GM19043 (cell line): ENCODE results near the gene MARF1.
A peak's percentile ranks its signal among the peaks of the same experiment; 100 is the strongest.
"Not testable (repeated sequence)": the region's sequence is repeated elsewhere in the genome, so short reads cannot be mapped to it uniquely, and the experiment has no call there.

Source experiments
- ATAC-seq: cut with Tn5 transposase; IDR thresholded peaks from one replicate; pipeline ENCODE4 v1.9.1; 2021; ENCODE audit warnings: low read depth; ENCODE audit not compliant: unreplicated experiment

MARF1 gene, protein sequence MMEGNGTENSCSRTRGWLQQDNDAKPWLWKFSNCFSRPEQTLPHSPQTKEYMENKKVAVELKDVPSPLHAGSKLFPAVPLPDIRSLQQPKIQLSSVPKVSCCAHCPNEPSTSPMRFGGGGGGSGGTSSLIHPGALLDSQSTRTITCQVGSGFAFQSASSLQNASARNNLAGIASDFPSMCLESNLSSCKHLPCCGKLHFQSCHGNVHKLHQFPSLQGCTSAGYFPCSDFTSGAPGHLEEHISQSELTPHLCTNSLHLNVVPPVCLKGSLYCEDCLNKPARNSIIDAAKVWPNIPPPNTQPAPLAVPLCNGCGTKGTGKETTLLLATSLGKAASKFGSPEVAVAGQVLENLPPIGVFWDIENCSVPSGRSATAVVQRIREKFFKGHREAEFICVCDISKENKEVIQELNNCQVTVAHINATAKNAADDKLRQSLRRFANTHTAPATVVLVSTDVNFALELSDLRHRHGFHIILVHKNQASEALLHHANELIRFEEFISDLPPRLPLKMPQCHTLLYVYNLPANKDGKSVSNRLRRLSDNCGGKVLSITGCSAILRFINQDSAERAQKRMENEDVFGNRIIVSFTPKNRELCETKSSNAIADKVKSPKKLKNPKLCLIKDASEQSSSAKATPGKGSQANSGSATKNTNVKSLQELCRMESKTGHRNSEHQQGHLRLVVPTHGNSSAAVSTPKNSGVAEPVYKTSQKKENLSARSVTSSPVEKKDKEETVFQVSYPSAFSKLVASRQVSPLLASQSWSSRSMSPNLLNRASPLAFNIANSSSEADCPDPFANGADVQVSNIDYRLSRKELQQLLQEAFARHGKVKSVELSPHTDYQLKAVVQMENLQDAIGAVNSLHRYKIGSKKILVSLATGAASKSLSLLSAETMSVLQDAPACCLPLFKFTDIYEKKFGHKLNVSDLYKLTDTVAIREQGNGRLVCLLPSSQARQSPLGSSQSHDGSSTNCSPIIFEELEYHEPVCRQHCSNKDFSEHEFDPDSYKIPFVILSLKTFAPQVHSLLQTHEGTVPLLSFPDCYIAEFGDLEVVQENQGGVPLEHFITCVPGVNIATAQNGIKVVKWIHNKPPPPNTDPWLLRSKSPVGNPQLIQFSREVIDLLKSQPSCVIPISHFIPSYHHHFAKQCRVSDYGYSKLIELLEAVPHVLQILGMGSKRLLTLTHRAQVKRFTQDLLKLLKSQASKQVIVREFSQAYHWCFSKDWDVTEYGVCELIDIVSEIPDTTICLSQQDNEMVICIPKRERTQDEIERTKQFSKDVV (N-terminal part only)

DNA sequence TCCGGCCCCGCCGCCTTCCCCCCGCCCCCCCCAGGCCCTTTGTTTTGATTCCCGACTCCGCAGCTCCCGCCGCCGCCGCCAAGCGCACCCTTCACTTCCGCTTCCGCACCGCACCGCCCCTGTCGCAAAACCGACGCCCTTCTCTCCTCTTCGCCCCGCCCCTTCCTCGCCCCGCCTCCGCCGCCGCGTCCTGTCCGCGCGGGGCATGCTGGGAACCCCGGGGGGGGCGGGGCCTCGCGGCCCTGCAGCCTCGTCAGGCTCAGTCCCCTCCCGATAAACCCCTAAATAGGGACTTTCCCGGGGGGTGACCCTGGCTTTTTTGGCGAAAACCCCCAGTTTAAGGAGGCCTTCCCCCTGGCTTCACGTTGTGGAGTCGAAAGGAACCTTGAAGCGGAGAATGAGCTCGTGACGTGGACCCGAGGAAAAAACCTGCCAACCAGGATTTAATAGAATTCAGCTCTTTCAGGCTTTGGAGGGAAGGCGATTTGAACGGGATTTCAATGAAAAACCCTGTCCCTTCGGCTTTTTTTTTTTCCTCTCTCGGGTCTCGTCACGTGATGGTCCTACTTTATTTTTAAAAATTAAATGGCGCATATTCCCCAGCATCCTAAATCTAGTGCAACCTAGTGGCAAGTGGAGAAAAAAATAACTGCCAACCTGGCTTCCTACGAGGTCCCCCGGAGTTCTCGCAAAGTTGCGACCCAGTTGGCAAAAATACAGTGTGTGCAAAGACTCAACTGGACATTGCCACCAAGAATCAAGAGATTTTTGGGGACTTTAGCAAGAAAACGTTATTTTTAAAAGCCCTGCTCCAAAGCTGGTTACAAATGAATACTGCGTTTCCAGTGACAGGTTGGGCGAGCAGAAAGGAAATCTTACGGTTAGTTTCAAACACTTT is at the start of gene MARF1:
TSS of gene MARF1 (minus strand) at position 107 of the 898 bp plus-strand sequence. CDS start 3,921 bp downstream, outside the sequence.
- ATAC-seq, result peak; percentile 20

DNA sequence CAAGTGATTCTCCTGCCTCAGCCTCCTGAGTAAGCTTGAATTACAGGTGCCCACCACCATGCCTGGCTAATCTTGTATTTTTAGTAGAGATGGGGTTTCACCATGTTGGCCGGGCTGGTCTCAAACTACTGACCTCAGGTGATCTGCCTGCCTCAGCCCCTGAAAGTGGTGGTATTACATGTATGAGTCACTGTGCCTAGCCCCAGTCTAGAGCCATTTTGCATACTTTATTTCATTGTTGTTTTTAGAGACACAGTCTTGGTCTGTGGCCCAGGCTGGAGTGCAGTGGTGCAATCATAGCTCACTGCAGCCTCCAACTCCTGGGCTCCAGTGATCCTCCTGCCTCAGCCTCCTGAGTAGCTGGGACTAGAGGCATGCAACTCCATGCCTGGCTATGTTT is 49.6 kb upstream of the MARF1 start:
- ATAC-seq, result not testable (repeated sequence)

DNA sequence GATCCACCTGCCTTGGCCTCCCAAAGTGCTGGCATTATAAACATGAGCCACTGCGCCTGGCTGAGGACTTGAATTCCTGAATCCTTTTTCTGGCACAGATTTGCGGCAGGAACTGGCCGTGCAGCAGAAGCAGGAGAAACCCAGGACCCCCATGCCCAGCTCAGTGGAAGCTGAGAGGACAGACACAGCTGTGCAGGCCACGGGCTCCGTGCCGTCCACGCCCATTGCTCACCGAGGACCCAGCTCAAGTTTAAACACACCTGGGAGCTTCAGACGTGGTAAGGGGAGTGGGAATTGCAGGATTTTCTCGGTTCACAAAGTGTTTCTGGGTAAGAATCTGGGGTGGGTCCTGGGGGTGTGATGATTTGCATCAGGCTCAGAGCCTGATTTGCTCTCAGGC is 48.1 kb upstream of the MARF1 start:
- no peak for ATAC-seq

DNA sequence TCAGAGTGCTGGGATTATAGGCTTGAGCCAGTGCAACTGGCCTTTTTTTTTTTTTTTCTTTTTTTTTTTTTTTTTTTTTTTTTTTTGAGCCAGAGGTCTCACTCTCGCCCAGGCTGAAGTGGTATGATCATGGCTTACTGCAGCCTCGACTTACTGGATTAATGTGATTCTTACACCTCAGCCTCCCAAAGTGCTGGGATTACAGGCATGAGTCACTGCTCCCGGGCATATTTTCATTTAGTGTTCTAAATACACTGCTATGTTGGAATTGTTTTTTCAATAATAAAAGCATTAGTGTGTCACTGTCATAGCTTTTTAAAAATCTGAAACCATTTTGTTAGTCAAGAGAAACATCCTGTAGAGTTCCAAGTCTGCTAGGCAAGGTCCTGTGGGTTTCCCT is 47.3 kb upstream of the MARF1 start:
- no peak for ATAC-seq

DNA sequence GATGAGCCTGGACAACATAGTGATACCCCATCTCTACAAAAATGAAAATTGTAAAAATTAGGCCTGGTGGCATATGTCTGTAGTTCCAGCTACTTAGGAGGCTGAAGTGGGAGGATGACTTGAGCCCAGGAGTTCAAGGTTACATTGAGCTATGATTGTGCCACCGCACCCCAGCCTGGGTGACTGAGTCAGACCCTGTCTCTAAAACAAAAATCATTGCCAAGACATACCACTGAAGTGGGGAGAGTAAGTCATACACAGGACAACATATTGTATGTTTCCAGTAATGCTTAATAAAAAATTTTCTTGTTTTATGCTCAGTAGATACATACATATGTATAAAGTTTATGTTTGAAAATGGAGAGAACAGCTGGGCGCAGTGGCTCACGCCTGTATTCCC is 46.3 kb upstream of the MARF1 start:
- ATAC-seq, result no peak

DNA sequence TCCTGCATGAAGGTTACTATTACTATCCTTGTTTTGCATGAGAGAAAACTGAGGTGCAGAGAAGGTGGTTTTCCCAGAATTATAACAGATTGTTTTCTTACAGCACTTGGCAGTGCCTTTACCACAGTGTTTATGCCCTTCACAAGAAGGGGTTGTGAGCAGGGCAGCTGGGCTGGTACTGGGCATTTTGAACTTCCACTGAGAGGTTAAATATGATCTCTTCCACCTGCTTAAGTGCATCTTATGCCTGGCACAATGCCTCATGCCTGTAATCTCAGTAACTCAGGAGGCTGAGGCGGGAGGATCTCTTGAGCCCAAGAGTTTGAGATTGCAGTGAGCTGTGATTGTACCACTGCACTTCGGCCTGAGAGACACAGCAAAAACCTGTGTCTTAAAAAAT is 43.3 kb upstream of the MARF1 start:
- ATAC-seq, result no peak

DNA sequence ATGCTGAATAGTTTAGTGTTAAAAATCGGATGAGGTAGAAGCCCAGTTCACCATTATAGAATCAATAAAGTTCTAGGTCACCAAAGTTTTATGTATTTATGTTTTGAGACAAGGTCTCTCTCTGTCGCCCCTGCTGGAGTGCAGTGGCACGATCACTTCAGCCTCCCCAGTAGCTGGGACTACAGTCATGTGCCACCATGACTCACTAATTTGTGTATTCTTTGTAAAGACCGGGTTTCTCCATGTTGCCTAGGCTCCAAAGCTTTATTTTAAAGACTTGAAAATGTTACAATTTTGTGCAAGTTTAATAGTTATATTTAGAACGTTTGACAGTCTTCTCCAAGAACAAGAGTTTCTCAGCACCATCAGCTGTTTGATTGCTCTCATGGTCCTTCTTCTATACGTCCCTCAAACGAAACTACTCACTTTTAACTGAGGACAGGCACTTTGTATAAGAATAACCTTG is 39.2 kb upstream of the MARF1 start:
- ATAC-seq, result no peak

DNA sequence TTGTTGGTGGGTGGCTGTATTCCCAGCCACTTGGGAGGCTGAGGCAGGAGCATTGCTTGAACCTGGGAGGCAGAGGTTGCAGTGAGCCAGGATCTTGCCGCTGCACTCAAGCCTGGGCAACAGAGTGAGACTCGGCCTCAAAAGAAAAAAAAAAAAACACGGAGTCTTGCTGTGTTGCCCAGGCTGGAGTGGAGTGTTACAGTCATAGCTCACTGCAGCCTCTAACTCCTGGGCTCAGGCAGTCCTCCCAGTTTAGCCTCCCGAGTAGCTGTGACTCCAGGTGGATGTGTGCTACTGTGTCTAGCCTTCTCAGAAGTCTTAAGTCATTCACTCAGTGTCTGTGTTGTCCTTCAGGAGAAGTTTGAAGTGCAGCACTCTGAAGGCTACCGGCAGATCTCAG is 34.5 kb upstream of the MARF1 start:
- no peak for ATAC-seq

DNA sequence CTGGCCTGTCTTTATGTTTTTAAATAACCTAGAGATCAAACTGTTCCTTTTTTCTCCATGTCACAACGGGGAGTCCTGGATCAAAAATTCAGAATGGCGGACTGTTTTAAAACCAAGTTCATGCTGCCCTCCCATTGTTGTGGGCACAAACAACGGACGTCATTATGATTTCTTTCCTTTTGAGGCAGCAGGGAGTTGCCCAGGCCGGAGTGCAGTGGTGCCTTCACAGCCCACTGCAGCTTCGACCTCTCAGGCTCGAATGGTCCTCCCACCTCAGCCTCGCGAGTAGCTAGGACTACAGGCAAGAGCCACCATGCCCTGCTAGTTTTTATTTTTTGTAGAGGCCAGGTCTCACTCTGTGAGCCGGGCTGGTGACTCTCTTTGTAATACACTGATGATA is 33.6 kb upstream of the MARF1 start:
- ATAC-seq, result no peak

DNA sequence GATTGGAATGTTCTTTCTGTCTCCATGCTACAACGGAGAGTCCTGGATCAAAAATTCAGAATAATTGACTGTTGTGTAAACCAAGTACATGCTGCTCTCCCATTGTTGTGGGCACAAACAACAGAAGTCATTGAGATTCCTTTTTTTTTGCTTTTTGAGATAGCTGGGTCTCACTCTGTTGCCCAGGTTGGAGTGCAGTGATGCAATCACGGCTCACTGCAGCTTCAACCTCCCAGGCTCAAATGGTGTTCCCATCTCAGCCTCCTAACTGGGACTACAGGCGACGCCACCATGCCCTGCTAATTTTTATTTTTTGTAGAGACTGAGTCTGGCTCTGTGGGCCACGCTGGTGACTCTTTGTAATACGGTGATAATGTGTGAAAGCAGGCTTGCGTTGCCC is 31.6 kb upstream of the MARF1 start:
- ATAC-seq, result no peak

DNA sequence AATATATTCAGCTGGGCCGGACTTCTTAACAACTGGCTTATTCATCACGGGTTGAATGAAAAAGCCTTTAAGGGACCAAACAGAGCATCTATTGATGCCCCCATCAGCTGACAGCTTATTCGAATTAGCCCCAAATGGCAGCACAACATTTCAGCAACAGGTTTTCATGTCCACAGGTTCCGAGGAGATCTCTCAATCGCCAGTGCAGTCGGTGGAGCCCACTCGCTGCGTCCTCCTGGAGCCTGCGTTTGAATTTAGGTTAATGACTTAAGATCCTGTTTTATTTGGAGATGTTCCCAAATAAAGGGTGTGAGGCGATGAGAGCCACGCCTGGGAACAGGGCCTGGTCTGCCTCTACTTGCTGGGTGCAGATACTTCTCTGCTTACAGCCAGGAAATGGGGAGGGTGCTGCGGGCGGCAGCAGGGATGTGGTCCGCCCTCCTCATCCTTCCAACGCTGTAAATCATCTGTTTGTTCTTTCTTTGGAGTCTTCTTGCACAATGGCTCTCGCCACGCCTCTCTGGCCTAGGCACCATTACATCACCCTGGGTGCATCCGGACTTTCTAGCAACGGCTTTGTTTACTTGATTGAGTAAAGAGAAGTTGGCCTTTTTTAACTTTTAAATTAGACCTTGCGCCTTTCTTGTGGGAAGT is 29.7 kb upstream of the MARF1 start:
- no peak for ATAC-seq

DNA sequence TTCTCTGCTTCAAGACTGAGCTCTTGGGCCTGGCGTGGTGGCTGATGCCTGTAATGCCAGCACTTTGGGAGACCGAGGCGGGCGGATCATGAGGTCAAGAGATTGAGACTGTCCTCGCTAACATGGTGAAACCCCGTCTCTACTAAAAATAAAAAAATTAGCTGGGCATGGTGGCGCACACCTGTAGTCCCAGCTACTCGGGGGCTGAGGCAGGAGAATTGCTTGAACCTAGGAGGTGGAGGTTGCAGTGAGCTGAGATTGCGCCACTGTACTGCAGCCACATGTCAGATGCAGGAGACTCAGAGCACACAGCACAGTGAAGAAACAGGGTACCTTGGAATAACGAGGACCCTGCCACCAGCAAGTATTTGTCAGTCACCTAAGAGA is 29.2 kb upstream of the MARF1 start:
- not testable (repeated sequence) for ATAC-seq

DNA sequence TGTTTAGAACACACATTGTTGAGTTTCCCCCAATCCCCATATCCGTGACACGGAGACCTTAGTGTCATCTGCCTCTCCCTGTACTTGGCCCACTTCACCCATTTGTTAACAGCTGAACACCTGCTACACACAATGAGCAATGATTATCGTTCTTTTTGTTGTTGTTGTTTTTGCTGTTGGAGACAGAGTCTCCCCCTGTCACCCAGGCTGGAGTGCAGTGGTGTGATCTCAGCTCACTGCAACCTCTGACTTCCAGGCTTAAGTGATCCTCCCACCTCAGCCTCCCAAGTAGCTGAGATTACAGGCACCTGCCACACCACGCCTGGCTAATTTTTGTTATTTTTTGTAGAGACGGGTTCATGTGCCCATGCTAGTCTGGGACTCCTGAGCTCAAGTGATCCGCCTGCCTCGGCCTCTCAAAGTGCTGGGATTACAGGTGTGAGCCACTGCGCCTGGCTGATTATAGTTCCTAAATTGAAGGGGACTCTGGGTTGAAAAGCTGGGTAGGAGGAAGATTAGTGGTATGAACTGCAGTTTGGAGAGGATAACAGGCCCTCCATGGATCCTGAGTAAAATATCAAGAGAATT is 28.7 kb upstream of the MARF1 start:
- no peak for ATAC-seq

DNA sequence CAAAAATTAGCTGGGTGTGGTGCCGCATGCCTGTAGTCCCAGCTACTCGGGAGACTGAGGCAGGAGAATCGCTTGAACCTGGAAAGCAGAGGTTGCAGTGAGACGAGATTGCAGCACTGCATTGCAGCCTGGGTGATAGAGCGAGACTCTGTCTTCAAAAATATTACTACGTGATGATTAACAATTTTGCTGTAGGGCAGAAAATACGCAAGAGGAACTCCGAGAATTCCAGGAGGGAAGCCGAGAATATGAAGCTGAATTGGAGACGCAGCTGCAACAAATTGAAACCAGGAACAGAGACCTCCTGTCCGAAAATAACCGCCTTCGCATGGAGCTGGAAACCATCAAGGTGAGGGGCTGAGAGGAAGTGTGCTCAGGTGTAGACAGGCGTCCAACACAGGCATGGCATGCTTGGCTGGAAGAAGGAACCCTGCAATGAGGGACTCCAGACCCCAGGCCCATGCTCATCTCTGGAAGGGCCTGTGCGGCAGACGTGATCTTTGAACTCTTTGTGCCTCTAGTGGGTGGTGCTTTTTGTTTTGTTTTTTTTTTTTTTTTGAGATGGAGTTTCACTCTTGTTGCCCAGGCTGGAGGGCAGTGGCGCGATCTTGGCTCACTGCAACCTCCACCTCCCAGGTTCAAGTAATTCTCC is 24.3 kb upstream of the MARF1 start:
- no peak for ATAC-seq

DNA sequence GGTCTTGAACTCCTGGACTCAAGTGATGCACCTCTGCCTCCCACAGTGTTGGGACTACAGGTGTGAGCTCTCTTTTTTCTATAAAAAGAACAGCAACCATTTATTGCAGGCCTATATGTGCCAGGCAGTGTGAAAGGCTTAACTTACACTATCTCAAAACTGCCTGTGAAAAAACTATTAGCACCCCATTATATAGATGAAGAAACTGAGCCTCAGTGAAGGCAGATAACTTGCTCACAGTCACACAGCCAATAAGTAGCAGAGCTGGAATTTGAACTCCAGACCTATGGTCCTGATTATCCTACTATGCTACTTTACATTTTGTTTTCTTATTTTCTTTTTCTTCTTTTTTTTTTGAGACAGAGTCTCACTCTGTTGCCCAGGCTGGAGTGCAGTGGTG is 22.2 kb upstream of the MARF1 start:
- ATAC-seq, result no peak

DNA sequence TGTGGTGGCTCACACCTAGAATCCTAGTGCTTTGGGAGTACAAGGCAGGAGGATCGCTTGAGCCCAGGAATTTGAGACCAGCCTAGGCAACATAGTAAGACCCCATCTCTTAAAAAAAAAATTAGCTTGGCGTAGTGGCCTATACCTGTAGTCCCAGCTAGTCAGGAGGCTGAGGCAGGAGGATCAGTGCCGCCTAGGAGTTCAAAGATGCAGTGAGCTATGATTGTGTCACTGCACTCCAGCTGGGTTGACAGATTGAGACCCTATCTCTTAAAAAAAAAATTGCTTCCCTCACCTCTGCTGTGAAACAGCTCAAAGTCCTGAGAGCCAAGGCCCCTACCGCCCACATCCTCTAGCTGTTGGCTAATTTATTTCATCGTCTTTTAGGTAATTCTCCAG is 17.2 kb upstream of the MARF1 start:
- ATAC-seq, result no peak

DNA sequence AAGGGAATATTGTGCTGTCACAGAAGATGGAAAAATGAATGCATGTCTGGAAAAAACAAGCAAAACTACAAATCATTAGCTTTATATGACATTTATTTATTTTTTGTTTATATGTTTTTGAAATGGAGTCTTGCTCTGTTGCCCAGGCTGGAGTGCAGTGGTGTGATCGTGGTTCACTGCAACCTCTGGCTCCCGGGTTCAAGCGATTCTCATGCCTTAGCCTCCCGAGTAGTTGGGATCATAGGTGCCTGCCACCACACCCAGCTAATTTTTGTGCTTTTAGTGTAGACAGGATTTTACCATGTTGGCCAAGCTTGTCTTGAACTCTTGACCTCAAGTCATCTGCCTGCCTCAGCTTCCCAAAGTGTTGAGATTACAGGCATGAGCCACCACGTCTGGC is 15.6 kb upstream of the MARF1 start:
- ATAC-seq, result no peak

DNA sequence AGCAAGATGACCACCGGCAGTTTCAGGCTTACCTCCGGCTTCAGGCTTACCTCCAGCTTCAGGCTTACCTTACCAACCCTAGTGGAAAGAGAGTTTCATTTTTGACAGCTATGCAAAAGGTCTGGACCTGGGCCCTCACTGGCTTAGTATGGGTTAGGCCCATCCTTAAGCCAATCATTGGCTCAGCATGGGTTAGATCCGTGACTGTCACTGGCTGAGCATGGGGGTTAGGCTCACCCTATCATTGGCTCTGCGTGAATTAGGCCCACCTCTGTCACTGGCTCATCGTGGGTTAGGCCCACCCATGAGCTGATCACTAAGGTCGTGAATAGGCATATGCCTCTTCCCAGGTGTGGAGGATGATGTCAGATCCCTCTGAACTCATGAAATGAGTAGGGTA is 15.2 kb upstream of the MARF1 start:
- no peak for ATAC-seq
